Measurements from ENCODE around the gene DYNLT3.

Gene DYNLT3

GRCh38 chrX:37854748-37855147, 7.4 kb upstream of the DYNLT3 start:
- TF ChIP-seq CTCF (IDR thresholded peaks at IDR 0.05; ENCODE audit: insufficient read depth, low read length) (no peak), SPI1 (IDR thresholded peaks at IDR 0.05; ENCODE audit: borderline replicate concordance, low read depth) (no peak), GABPA (IDR thresholded peaks at IDR 0.05; ENCODE audit: low read depth) (no peak), REST (IDR thresholded peaks at IDR 0.05; ENCODE audit: insufficient replicate concordance, low read depth) (no peak), POLR2AphosphoS5 (IDR thresholded peaks at IDR 0.05; ENCODE audit: low read depth) (no peak)

GRCh38 chrX:37854148-37854547, 6.8 kb upstream of the DYNLT3 start:
- H3K4me3 ChIP-seq (replicated peaks; ENCODE audit: insufficient read depth, low read length), result no peak overlapping the region
- TF ChIP-seq GABPA (IDR thresholded peaks at IDR 0.05; ENCODE audit: low read depth) (no peak), CTCF (IDR thresholded peaks at IDR 0.05; ENCODE audit: insufficient read depth, low read length) (no peak), POLR2AphosphoS5 (IDR thresholded peaks at IDR 0.05; ENCODE audit: low read depth) (no peak), REST (IDR thresholded peaks at IDR 0.05; ENCODE audit: insufficient replicate concordance, low read depth) (no peak), SPI1 (IDR thresholded peaks at IDR 0.05; ENCODE audit: borderline replicate concordance, low read depth) (no peak)
- DNase-seq (ENCODE audit: low read depth in 1 of 2, low spot score in 1 of 2), result no peak
- no peak overlapping the region for H3K27ac ChIP-seq (replicated peaks)
- peaks cover 3% of the 10 kb centered on the region for H3K27me3 ChIP-seq (ENCODE audit: insufficient read depth, poor library complexity, severe bottlenecking)

More at GRCh38 chrX:37854748-37855147, 7.4 kb upstream of the DYNLT3 start:
- Histone ChIP-seq H3K27ac (replicated peaks) (no peak overlapping the region), H3K4me3 (replicated peaks; ENCODE audit: insufficient read depth, low read length) (no peak overlapping the region), H3K27me3 (ENCODE audit: insufficient read depth, poor library complexity, severe bottlenecking) (peaks cover 3% of the 10 kb centered on the region)
- no peak for DNase-seq (ENCODE audit: low read depth in 1 of 2, low spot score in 1 of 2)

GRCh38 chrX:37847733-37848197, 394 bp upstream of the DYNLT3 start:
- peak overlapping the region; percentile 76 for H3K4me3 ChIP-seq (replicated peaks; ENCODE audit: insufficient read depth, low read length)
- DNase-seq (ENCODE audit: low read depth in 1 of 2, low spot score in 1 of 2), result no peak
- TF ChIP-seq SPI1 (IDR thresholded peaks at IDR 0.05; ENCODE audit: borderline replicate concordance, low read depth) (no peak), REST (IDR thresholded peaks at IDR 0.05; ENCODE audit: insufficient replicate concordance, low read depth) (no peak), CTCF (IDR thresholded peaks at IDR 0.05; ENCODE audit: insufficient read depth, low read length) (no peak), POLR2AphosphoS5 (IDR thresholded peaks at IDR 0.05; ENCODE audit: low read depth) (no peak), GABPA (IDR thresholded peaks at IDR 0.05; ENCODE audit: low read depth) (no peak)
- H3K27me3 ChIP-seq (ENCODE audit: insufficient read depth, poor library complexity, severe bottlenecking), result peaks cover 3% of the 10 kb centered on the region
- no peak overlapping the region for H3K27ac ChIP-seq (replicated peaks)
